Thoracic aorta (tissue), 2 donors: ENCODE results near the gene KAZALD1. TPM values are rescaled to one million over a fixed set of nuclear protein-coding genes. Genes with fewer than 3 reads are reported as not detected.

Experiments
- ATAC-seq: fragments of 150-250 bp; one replicate; pipeline ENCODE4 v1.8.0; 2017; ENCODE audit warnings: low read depth; ENCODE audit not compliant: insufficient number of reproducible peaks, low FRiP score
- DNase-seq: peaks from one replicate; pipeline ENCODE4 v3.0.0-alpha.2; 2020; ENCODE audit warnings: low spot score
- H3K27ac ChIP-seq, 2 donors: fragments of 200-600 bp; sonication (generic); 1 replicate in 1 of 2; 2 replicates in 1 of 2; pipeline ENCODE4 v1.5.1; 2016; ENCODE audit warnings: mild to moderate bottlenecking in 2 of 2, moderate library complexity in 2 of 2
- H3K27me3 ChIP-seq: fragments of 200-600 bp; sonication (generic); replicated peaks from 2 replicates; pipeline ENCODE4 v1.6.0; 2016; ENCODE audit warnings: mild to moderate bottlenecking; ENCODE audit not compliant: insufficient read depth
- H3K36me3 ChIP-seq: fragments of 200-600 bp; sonication (generic); one replicate; pipeline ENCODE4 v1.5.1; 2016
- H3K4me1 ChIP-seq, 2 donors: fragments of 200-600 bp; sonication (generic); 1 replicate in 1 of 2; 2 replicates in 1 of 2; pipeline versions ENCODE4 v1.5.1 to v1.6.0; 2016; ENCODE audit warnings: low read depth in 2 of 2, mild to moderate bottlenecking in 1 of 2; ENCODE audit not compliant: control insufficient read depth in 1 of 2
- H3K4me3 ChIP-seq: fragments of 200-600 bp; sonication (generic); 2 replicates; pipeline ENCODE4 v1.5.1; 2016; ENCODE audit warnings: mild to moderate bottlenecking
- H3K9me3 ChIP-seq: fragments of 200-600 bp; sonication (generic); 2 replicates; pipeline ENCODE4 v1.5.1; 2016
- CTCF ChIP-seq: fragments of 200-600 bp; sonication (generic); IDR thresholded peaks from one replicate; pipeline ENCODE4 v1.5.1; 2019; ENCODE audit warnings: antibody characterized with exemption
- total RNA-seq, 2 donors: library from RNA; depleted of rRNA; stranded (reverse); fragments of >200 nt; gene quantifications; one replicate each; pipeline versions ENCODE4 v1.1.0 to v1.2.3, GENCODE V29; 2016

KAZALD1 gene
- total RNA-seq, 2 donors from 2014 or later = 30.0 to 34.1 TPM

- Histone ChIP-seq H3K27me3 (no peaks in the 10 kb centered on the region), H3K4me1 (peaks cover 20 to 54% of the 10 kb centered on the region in 2 donors), H3K27ac (peak overlapping the region; percentile 98 to 99), H3K4me3 (peak overlapping the region; percentile 90), H3K9me3 (no peaks in the 10 kb centered on the region), H3K36me3 (no peaks in the 10 kb centered on the region)
- TF ChIP-seq CTCF = peak; percentile 73
- ATAC-seq (no peak), DNase-seq (no peak)
These were observed 652 bp downstream of the KAZALD1 start for GRCh38 chr10:101062232-101063049.

- H3K9me3 ChIP-seq = no peaks in the 10 kb centered on the region
- ATAC-seq = no peak
- H3K4me3 ChIP-seq = peak overlapping the region; percentile 90
- no peaks in the 10 kb centered on the region for H3K36me3 ChIP-seq
- H3K27me3 ChIP-seq = no peaks in the 10 kb centered on the region
- DNase-seq = no peak
- H3K27ac ChIP-seq = peak overlapping the region in 1 of 2 donors; percentile 99
- no peak for TF ChIP-seq CTCF
- peaks cover 20 to 57% of the 10 kb centered on the region in 2 donors for H3K4me1 ChIP-seq
These were observed 1.3 kb downstream of the KAZALD1 start for GRCh38 chr10:101063050-101063525.

GRCh38 chr10:101063548-101064414 is 2.0 kb downstream of the KAZALD1 start:
- Histone ChIP-seq H3K9me3 (no peaks in the 10 kb centered on the region), H3K4me1 (peaks cover 20 to 57% of the 10 kb centered on the region in 2 donors), H3K27me3 (no peaks in the 10 kb centered on the region), H3K4me3 (peak overlapping the region; percentile 90), H3K27ac (peak overlapping the region in 1 of 2 donors; percentile 99), H3K36me3 (no peaks in the 10 kb centered on the region)
- no peak for DNase-seq
- no peak for TF ChIP-seq CTCF
- no peak for ATAC-seq

- Histone ChIP-seq H3K27ac (no peak overlapping the region), H3K4me1 (peaks cover 20 to 57% of the 10 kb centered on the region in 2 donors), H3K36me3 (no peaks in the 10 kb centered on the region), H3K9me3 (no peaks in the 10 kb centered on the region), H3K27me3 (no peaks in the 10 kb centered on the region), H3K4me3 (no peak overlapping the region)
- TF ChIP-seq CTCF = no peak
- DNase-seq (no peak), ATAC-seq (no peak)
These were observed 2.7 kb downstream of the KAZALD1 start for GRCh38 chr10:101064415-101065030.
